Measurements from ENCODE around the gene CCDC7. TPM values are rescaled to one million over a fixed set of nuclear protein-coding genes. Genes with fewer than 3 reads are reported as not detected.

Gene CCDC7
- total RNA-seq, 2 donors from 2014 or later, result 21.9 to 22.7 TPM

DNA sequence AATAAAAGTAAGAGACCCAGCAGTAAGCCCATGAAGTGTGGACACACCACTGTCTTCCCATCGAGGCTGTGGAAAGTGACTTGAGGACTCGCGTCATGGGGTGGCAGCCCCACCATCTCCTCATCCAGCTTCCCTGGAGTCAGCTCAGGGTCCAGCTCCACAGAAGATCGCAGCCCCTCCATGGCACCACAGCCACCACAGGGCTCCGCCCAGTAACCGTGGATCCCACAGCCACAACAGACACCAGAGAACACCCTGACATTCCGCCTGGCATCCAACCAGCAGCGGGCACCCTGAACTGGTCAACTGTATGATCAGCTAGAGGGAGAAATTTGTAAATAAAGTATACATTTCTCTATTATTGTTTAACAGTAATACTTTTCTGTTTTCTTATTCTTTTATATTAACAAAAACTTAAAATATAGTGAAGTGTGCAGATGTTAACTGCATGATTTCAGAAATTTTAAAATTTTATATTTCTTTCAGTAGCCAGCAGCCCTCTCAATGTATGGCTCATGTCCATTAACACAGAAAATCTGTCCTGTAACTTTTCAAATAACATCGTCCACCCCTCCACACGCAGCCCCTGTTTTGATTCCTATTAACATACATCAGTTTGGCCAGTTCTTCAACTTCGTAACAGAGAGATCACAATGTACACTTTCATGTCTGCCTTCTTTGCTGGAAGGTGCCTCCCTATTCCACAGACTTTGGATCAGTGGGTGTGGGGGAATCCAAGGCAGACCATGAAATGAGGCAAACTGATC lies 442.4 kb downstream of the CCDC7 start:
- Histone ChIP-seq H3K4me3 (no peak overlapping the region), H3K4me1 (no peaks in the 10 kb centered on the region), H3K27me3 (no peaks in the 10 kb centered on the region), H3K27ac (no peak overlapping the region), H3K9me3 (no peaks in the 10 kb centered on the region), H3K36me3 (no peaks in the 10 kb centered on the region)
- TF ChIP-seq, protein P1, sequence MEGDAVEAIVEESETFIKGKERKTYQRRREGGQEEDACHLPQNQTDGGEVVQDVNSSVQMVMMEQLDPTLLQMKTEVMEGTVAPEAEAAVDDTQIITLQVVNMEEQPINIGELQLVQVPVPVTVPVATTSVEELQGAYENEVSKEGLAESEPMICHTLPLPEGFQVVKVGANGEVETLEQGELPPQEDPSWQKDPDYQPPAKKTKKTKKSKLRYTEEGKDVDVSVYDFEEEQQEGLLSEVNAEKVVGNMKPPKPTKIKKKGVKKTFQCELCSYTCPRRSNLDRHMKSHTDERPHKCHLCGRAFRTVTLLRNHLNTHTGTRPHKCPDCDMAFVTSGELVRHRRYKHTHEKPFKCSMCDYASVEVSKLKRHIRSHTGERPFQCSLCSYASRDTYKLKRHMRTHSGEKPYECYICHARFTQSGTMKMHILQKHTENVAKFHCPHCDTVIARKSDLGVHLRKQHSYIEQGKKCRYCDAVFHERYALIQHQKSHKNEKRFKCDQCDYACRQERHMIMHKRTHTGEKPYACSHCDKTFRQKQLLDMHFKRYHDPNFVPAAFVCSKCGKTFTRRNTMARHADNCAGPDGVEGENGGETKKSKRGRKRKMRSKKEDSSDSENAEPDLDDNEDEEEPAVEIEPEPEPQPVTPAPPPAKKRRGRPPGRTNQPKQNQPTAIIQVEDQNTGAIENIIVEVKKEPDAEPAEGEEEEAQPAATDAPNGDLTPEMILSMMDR (IDR thresholded peaks at IDR 0.05), result no peak
- no peak for DNase-seq (ENCODE audit: low spot score)

DNA sequence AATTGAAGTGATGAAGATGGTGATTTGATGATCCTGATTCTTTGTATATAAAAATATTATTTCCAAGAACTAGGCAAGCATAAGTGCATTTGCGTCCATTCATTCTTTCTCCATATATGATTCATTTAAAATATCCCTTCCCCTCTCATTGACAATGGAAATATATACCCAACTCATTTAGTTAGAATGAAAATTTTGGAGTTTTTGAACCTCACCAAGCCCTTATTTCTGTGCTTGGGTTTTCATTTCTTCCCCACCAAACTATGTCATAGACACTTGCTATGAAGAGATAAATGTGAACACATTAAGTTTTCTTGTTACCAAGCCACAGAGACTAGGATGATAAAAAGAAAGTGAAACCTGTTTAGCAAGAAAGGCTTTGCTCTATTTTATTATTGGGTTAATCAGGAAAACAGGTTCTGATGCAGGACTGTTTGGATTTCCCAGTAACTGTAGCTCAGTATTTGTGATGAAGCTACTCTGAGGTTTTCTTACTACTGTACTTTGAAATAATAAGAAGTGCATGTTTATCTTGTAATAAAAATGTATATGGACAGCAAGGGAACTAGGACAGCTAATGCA lies 443.8 kb downstream of the CCDC7 start:
- H3K27ac ChIP-seq, result no peak overlapping the region
- no peaks in the 10 kb centered on the region for H3K9me3 ChIP-seq
- no peaks in the 10 kb centered on the region for H3K27me3 ChIP-seq
- H3K36me3 ChIP-seq, result no peaks in the 10 kb centered on the region
- no peak overlapping the region for H3K4me3 ChIP-seq
- no peak for DNase-seq (ENCODE audit: low spot score)
- TF ChIP-seq, protein P1 (IDR thresholded peaks at IDR 0.05), result no peak
- no peaks in the 10 kb centered on the region for H3K4me1 ChIP-seq

DNA sequence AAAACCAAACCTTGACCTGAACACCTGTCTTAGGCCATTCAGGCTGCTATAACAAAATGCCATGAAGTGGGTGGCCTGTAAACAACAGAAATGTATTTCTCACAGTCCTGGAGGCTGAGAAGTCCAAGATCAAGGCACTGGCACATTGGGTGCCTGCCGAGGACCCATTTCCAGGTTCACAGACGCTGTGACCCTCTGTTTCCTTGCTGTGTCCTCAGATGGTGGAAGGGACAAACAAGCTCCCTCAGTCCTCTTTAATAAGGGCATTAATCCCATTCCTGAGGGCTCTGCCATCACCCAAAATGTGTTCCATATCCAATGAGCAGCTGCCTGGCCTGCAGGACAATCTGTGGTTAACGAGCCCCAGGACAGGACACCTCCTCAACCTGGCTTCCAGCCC lies 444.5 kb downstream of the CCDC7 start:
- H3K27ac ChIP-seq, result no peak overlapping the region
- H3K36me3 ChIP-seq, result no peaks in the 10 kb centered on the region
- no peaks in the 10 kb centered on the region for H3K4me1 ChIP-seq
- DNase-seq (ENCODE audit: low spot score), result no peak
- no peak overlapping the region for H3K4me3 ChIP-seq
- no peaks in the 10 kb centered on the region for H3K9me3 ChIP-seq
- H3K27me3 ChIP-seq, result no peaks in the 10 kb centered on the region
- TF ChIP-seq, protein P1 (IDR thresholded peaks at IDR 0.05), result no peak

DNA sequence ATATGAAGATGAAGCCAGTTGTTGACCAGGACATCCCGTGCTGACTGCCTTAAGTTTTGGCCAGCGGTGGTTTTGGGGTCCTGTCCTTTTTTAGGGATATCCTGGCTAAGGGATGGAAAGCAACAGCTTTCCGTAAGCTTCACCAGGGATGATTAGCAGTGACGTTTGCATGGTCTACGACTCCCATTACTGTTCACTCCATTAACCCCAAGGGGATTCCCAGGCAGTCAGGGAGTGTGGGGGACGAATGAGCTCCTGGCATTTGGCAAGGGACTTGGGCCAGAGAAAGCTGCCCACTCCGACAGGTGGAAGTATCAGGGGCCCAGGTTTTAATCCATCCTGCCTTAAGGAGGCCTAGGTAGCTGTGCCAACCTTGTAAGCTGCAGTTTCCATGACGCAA lies 445.3 kb downstream of the CCDC7 start:
- Histone ChIP-seq H3K27me3 (no peaks in the 10 kb centered on the region), H3K4me3 (no peak overlapping the region), H3K9me3 (no peaks in the 10 kb centered on the region), H3K27ac (no peak overlapping the region), H3K36me3 (peaks cover 7% of the 10 kb centered on the region), H3K4me1 (no peaks in the 10 kb centered on the region)
- no peak for DNase-seq (ENCODE audit: low spot score)
- TF ChIP-seq, protein P1 (IDR thresholded peaks at IDR 0.05), result no peak

DNA sequence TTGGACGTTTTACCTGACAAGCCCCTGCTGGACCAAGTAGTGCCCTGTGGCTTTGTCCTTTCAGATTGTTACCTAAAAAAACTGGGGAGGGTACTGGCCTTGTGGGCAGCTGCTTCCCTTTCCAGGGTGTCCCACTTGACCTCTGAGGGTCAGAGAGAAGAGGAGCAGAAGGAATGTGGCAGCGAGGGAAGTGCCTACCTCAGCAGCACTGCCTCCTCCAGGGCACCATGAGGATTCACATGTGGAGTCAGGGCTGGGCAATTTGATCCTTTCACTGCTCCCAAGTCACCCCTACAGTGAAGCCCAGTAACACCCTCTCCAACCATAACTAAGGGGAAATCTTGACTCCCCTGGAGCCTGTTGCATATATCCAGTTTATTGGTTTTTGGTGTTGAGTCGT lies 447.5 kb downstream of the CCDC7 start:
- TF ChIP-seq, protein P1 (IDR thresholded peaks at IDR 0.05), result no peak
- no peak for DNase-seq (ENCODE audit: low spot score)
- Histone ChIP-seq H3K4me3 (no peak overlapping the region), H3K36me3 (peaks cover 25% of the 10 kb centered on the region), H3K4me1 (no peaks in the 10 kb centered on the region), H3K27me3 (no peaks in the 10 kb centered on the region), H3K9me3 (no peaks in the 10 kb centered on the region), H3K27ac (no peak overlapping the region)
